GM18873 (cell line): Measurements from ENCODE around the gene DSCAML1.

Source experiments
- ATAC-seq: cut with Tn5 transposase; IDR thresholded peaks from one replicate; pipeline ENCODE4 v1.9.1; 2021; ENCODE audit warnings: mild to moderate bottlenecking, moderate library complexity, moderate number of reproducible peaks; ENCODE audit not compliant: unreplicated experiment, low FRiP score

DSCAML1 gene

DNA sequence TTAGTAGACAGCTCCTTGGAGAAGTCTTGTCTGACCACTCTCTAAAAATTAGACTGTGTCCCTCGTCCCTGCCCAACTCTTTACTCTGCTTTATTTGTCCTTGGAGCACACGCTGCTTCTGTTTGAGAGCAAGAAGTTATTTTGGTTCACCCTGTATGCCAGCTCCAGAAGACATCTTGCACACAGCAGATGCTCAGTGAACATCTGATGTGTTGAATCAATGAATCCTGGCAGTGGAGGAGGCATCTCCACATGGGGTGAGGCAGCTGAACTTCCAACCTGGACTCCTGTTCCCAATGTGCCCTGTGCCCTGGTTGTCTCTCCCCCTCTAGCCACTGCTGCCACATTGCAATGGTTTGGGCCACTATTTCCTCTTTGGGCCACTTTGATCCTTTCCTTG, 255.8 kb downstream of the DSCAML1 start:
- no peak for ATAC-seq

DNA sequence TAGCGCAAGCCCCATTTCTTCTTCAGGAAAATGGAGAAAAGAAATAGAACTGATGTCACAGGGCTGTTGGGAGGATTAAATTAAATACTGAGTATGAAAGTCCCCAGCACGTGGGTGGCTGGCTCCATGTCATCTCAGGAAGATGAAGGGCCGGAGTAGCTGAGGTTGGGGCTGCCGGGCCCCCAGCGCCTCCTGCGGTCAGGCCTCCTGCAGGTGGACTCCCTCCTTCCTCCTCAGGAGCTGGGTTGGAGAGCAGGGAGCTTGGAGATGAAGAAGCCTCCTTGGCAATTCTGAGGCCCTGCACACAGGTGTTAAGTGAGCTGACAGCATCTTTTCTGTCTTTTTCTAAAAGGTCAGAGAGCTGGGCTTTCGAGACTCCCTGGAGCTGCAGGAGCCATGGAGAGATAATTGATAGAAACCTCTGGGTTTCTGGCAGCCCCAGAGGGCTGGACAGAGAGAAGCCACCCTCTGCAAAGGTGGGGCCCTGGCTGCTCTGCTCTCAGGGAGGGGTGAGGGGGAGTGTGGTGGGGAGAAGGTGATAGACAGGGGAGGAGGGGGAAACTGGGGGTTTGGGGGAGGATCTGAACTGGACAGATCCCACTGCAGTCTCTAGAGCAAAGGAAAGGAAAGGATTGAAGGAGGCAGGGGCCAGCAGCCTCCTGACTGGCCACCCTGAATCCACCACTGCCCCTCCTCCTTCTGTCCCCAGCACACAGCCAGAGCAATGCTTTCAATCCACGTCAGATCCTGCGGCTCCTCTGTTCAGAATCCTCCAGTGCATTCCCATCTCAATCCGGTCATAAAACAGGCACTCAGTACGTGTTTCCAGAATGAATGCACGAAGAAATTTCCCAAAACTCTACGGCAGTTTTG, 258.5 kb downstream of the DSCAML1 start:
- no peak for ATAC-seq

DNA sequence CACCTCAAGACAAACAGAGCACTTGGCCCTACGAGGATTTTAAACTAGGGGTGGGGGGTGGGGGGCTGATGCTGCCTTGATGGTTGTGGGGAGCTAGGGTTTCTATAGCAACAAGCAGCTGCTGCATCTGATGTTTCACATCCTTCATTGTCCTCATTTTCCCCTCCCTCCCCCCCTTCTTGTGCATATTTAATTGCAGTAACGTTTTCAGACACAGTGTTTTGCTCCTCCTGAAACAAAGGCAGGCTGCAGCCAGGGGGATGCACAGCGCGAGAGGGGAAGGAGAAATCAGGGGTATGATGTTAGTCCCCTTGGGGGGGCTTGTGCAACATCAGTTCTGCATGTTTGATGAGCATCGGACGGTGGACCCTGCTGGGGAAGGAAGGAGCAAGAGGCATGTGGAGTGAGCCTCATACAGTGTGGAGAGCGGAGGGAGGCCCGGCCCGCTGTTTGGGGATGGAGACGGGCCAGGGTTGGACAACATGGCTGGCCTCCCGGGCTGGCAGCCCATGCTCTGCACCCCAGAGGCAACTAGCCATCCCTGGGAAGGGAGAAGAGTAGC, 261.1 kb downstream of the DSCAML1 start:
- no peak for ATAC-seq

DNA sequence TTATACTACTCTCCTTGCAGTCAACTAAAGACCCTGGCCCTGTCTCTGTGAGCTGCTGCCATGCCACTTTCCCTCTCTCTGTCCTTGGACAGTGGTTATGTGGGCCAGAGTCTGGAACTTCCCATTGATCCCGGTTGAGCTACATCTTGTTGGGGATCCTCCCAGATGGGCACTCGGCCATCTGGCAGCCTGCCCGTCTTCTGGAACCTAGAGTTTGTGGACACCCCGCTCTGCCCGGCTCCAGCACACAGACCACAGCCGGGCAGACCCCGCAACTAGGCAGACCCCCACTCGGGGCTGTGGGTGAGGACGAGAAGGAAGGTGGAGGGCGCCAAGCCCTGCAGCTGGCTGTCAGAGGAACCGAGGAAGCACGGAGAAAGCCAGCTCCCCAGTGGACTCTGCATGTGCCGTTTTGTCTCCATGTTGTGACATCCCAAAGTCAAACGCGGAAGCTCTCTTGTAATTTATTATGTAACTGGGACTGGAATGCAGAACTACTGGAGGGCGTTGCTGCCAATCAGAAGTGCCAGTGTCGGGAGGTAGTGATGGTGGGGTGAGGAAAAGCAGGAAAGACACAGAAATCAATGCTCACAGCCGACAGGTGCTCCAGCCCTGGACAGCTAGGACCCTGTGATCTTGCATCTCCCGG, 261.7 kb downstream of the DSCAML1 start:
- ATAC-seq, result no peak

DNA sequence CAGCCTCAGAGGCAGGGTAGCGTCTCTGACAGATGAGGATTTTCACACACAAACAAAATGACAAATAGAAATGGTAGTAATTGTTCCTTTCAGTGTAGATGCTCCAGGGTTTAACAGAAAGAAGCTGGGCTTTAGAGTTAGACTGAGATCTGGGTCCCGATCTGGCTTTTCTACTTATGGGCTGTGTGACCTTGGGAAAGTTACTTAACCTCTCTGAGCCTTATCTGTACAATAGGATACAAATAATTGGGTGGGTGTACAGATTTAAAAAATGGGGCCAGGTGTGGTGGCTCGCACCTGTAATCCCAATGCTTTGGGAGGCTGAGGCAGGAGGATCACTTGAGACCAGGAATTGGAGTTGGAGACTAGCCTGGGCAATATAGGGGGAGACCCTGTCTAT, 264.4 kb downstream of the DSCAML1 start:
- no peak for ATAC-seq

DNA sequence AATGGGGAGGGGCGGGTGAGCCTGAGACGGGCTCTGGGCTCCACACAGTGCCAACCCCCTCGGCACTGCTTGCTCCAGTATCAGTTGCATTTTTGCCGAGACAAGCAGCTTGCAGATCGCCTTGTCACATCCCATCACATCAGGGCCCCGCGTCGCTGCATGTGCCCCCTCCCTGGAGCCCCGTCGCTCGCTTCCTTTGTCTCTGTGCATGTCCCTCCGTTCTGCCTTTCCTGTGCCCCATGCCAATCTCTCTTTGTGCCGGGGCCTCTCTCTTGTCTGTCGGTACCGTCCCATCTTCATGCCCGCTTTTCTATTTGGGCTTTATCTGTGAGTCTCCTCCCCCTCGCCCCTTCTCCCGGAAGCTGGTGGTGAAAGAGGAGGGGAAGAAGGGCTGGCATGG, 267.2 kb downstream of the DSCAML1 start:
- no peak for ATAC-seq

DNA sequence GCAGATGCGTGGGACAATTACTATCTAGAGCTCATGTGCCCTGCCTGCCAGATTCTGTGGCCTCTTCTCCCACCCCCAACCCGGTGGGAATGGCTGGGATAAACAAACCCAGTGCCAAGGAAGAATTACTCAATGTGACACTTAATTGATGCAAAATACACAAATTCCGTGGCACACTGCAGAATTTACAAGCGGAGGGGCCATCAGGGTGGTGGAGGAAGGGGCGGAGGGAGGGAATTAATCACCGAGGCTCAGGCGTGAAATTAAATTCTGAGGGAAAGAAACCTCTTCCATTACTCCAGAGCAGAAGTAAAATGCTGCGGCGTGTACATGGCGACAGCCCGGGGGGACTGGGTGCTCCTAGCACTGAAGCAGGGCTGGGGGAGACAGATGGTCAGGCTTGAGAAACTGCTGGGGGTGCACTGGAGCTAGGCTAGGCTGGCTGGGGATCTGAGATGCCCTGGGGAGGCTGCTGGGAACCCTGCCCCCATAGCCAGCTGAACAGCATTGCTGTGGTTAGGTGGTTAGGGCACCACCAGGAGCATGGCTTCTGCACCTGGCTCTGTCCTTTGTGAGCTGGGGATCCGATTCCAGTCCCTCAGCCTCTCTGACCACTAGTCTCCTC, 268.8 kb downstream of the DSCAML1 start:
- no peak for ATAC-seq

DNA sequence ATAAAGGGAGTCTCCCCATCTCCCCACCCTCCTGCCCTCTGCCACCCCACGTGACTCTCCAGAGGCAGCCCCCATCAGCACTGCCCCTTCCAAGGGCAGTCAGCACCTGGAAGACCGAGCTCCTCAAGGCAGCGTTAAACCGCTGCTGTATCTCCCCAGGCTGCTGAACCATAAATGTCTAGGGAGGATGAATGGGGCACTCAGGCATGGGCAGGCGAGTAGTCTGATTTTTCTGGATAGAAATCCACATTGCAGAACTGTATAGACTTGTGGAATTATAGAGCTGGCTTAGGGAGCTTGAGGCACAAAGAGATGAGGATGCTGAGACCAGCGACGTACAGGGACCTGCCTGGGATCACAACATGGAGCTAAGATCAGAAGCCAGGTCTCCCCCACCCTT, 269.7 kb downstream of the DSCAML1 start:
- no peak for ATAC-seq

DNA sequence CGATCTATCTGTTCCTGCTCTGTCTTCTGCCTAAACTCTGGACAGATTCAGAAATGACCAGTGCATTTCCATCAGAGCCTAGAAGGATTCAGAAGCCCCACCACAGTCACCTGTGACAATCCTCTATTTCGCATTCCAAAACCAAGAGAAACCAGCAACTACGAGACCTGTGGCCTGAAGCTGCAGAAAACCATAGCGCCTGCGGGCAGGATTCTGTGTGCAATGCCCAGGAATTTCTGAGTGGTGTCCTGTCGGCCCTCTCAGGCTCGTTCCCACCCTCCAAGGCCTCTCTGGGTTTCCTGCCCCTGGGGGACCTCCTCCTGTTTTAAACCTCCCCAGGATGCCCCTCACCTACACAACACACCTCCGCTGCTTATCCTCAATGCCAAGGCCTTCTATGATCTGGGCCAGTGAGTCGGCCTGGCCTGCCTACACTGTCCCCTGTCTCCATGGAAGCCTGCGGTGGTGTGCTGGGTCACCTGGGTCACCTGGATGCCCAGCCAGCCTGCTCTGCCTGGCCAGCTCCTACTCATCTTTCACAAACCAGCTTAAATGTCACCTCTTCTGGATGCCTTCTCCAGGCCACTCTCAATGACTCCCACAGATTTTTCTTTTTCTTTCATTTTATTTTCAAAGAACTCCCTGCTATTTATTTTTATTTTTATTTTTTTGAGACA, 271.0 kb downstream of the DSCAML1 start:
- ATAC-seq, result no peak

DNA sequence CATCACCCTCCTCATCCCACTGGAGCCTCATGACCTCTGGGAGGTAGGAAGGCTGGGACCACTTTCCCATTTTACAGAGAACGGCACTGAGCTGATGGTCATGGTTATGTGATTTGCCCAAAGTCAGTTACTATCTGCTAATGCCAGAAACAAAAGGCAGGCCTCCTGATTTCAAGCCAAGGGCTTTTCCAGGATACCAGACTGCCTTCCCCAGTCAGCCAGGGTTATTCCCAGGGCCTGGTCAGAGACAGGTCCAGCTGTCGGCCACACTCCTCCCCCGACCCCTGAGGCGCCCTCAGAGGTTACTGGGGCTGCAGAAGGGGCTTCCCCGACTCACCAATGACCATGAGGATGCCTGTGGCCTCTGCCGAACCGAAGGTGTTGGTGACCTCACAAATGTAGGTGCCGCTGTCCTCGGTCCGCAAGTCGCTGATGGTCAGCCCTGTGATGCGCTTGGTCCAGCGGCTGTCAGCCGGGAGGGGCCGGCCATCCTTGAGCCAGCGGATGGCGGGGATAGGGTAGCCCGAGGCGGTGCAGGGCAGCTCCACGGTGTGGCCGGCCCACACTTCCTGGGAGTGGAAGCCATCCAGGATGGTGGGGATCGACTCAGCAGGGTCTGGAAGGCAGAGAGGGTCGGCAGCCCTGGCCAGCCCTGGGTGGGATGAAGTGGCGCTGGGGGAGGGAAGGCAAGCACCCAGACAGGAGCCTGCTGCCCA, 272.4 kb downstream of the DSCAML1 start:
- no peak for ATAC-seq

DNA sequence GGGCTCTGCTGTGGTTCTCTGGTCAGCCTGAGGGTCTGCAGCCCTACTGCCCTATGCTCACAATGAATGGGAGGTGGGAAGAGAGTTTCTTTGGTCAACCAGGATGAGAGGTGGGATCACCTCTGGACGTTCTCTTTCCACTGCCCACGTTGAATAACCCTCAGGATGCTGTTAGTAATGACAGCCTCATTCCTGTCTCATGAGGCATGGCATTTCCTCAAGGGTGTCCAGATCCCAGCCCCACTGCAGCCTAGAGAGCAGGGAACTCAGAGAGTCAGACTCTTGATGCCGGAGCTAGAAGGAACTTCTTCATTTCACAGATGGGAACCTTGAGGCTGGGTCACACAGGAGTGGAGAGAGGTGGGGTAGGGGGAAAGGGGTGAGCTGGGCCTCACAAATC, 273.3 kb downstream of the DSCAML1 start:
- no peak for ATAC-seq

DNA sequence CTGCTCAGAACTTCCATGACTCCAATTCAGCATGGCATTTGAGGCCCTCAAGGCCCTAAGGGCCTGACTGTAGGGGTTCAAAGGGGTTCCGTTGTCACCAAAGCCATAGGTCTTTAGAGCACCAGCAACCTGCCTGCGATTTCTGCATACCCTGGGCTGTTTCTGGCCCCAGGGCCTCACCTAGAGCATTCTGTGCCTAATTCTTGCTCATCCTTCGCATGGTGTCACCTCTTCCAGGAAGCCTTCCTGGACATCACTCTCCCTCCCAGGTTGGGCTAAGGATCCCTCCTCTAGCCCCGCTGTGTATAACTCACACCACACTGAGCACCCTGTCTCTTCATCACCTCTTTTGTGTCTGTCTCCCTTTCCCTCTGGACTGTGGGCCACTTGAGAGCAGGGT, 275.0 kb downstream of the DSCAML1 start:
- no peak for ATAC-seq

DNA sequence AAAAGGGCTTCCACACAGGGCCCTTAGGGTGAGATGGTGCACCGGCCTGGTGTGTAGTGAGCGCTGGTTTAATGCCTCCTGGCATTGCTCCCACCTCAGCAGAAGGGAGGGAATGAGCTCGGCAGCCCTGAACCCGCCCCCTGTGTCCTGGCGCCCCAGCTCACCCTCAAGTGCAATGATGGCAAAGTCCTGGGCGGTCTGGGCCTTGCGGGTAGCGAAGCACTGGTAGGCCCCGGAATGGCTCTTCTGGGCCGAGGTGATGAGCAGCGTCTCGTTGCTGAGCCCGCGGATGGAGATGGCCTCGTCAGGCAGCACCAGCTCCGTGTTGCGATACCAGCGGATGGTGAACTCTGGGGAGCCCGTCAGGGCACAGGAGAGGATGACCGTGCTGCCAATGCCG, 276.1 kb downstream of the DSCAML1 start:
- no peak for ATAC-seq

DNA sequence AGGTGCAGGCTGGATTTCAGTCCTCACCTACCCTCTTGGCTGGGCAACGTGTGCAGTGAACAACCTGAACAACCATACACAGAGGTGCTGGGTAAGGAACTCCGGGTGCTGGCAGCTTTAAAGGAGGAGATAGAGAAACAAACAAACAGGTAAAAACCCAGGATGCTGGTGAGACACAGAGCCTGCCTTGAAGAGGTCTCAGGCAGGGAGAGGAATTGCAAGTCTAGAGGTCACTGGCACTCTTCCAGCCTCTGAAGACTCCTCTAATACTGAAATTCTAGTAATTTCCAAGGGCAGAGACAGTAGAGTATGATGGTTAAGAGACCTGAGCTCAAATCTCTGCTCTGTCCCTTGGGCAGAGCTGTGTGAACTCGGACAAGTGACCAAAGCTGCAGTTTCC, 276.8 kb downstream of the DSCAML1 start:
- no peak for ATAC-seq

DNA sequence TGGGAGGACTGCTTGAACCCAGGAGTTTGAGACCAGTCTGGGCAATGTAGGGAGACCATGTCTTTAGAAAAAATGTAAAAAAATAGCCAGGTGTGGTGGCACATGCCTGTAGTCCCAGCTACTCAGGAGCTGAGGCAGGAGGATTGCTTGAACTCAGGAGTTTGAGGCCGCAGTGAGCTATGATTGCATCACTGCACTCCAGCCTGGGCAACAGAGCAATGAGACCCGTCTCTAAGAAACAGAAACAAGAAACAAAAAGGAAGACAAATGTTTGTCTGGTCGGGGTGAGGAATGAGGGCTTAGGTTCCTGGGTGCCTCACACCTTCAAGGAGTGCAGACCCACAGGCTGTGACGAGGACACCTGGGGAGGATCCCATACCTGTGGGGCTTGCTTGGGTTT, 277.4 kb downstream of the DSCAML1 start:
- no peak for ATAC-seq

DNA sequence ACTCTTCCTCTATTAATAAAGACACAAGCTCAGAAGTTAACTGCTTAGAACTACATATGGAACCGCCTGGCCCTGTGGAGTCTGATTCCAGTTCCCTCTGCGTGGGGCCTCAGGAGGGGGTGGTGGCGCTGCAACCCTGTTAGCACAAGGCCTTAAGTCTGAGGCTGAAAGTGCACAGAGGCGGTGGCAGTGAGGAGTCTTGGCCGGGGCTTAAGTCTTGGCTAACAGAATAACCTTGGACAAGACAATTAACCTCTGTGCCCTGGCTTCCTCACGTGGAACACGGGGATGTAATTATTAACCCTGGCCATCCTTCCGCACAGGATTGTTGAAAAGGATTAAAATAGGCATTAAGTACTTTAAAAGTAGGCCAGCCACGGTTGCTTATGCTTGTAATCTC, 277.8 kb downstream of the DSCAML1 start:
- ATAC-seq, result no peak

DNA sequence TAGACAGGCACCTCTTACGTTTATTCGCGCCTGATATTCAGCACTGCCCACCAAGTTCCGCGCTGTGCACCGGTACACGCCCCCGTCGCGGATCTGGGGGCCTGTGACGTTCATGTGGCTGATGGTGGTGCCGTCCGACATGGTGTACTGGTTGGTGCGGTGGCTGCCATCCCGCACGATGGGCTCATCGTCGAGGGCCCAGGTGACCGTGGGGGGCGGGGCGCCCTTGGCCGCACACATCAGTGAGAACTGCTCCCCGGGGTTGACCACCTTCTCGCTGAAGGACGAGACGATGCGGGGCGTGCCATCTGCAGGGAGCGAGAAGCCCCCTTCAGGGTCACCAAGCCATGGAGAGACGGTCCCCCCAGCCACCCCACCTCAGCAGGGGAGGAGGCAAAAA, 278.6 kb downstream of the DSCAML1 start:
- no peak for ATAC-seq

DNA sequence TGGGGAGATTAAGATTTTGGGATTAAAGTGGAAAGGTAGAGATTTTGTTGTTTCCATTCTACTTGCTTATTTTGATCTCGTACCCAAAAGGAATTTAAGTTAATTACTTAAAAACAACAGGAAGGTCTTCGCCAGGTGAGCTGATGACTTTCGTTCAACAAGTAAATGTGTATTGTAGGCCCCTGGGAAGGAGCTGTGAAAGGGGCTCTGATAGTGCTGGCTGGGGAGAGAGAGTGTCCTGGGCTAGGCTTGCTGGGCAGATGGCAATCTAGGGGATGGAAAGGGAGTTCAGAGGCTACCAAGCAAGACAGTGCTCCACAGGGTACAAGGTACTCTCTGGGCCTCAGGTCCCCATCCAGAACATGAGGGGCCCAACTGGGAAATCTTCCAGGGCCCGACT, 279.9 kb downstream of the DSCAML1 start:
- ATAC-seq, result no peak

DNA sequence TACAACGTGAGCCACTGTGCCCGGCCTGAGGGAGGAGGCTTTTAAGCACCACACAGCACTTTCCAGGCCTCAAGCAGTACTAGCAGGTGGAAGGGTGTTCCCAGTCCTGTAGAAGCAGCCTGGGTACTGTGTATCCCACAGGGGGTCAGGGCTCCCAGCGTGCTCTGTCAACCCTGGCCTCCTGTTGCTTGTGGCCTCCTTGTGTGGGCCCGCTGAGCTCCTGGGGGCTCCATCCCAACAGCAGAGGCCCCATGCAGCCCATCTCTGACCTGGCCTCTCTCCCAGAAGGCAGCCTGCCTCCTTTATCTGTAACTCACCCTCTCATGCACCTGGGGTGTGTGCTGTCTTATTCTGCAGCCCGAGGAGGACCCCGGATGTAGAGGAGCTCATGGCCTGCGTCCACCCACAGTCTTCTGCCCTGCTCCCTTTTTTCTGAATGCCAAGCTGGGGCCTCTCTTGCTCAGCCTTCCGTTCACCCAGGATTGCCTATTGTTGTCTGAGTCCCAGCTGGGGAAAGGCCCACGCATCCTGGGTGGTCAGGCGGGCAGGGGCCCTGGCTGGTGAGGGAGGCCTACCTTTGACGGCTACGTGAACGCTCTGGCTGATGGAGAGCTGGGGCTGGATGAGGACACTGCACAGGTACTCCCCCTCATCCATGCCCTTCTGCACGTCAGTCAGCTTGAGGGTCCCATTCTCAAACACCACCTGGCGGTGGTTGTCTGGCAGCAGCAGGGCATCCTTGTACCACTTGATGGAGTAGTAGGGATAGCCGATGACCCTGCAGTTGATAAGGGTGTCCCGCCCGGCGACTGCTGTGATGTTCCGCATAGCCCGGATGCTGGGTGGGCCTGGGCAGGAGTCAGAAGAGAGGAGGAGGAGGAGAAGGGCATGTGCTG, 280.9 kb downstream of the DSCAML1 start:
- ATAC-seq, result no peak
